HG03175 (cell line): ENCODE results near the gene PUM2.
"Not testable (repeated sequence)": the region's sequence is repeated elsewhere in the genome, so short reads cannot be mapped to it uniquely, and the experiment has no call there.

Source experiments
- ATAC-seq: cut with Tn5 transposase; IDR thresholded peaks from one replicate; pipeline ENCODE4 v1.9.1; 2021; ENCODE audit warnings: mild to moderate bottlenecking, moderate library complexity; ENCODE audit not compliant: unreplicated experiment

The PUM2 gene

GRCh38 chr2:20240291-20240690 lies 110.4 kb downstream of the PUM2 start:
- not testable (repeated sequence) for ATAC-seq

- no peak for ATAC-seq
Measured at GRCh38 chr2:20236496-20236895, 114.1 kb downstream of the PUM2 start.

- ATAC-seq = no peak
Measured at GRCh38 chr2:20235655-20236305, 114.9 kb downstream of the PUM2 start.

GRCh38 chr2:20234597-20234996 lies 116.0 kb downstream of the PUM2 start:
- not testable (repeated sequence) for ATAC-seq

- ATAC-seq = no peak
Measured at GRCh38 chr2:20232837-20233207, 117.8 kb downstream of the PUM2 start.

GRCh38 chr2:20231598-20232026 lies 119.0 kb downstream of the PUM2 start:
- no peak for ATAC-seq

GRCh38 chr2:20231159-20231558 lies 119.5 kb downstream of the PUM2 start:
- ATAC-seq = no peak

GRCh38 chr2:20230114-20230425 lies 120.6 kb downstream of the PUM2 start:
- no peak for ATAC-seq

GRCh38 chr2:20229322-20230113 lies 121.1 kb downstream of the PUM2 start:
- no peak for ATAC-seq

GRCh38 chr2:20227894-20228505 lies 122.6 kb downstream of the PUM2 start:
- no peak for ATAC-seq

GRCh38 chr2:20226152-20226545 lies 124.5 kb downstream of the PUM2 start:
- no peak for ATAC-seq

GRCh38 chr2:20225294-20226151 lies 125.1 kb downstream of the PUM2 start:
- peak; percentile 43 for ATAC-seq

- ATAC-seq = peak; percentile 18
Measured at GRCh38 chr2:20224716-20225293, 125.8 kb downstream of the PUM2 start, which contains the start of gene SDC1. TSS of gene SDC1 (minus strand) at chr2:20225130. CDS start at chr2:20224867, 263 bp downstream.

GRCh38 chr2:20224164-20224715 lies 126.4 kb downstream of the PUM2 start:
- peak; percentile 32 for ATAC-seq

- peak; percentile 29 for ATAC-seq
Measured at GRCh38 chr2:20223407-20224163, 127.1 kb downstream of the PUM2 start.

- ATAC-seq = peak; percentile 1
Measured at GRCh38 chr2:20222769-20223406, 127.8 kb downstream of the PUM2 start.

- ATAC-seq = no peak
Measured at GRCh38 chr2:20222014-20222768, 128.5 kb downstream of the PUM2 start.

- no peak for ATAC-seq
Measured at GRCh38 chr2:20221555-20221973, 129.1 kb downstream of the PUM2 start.
